Measurements from ENCODE around the gene KANK2. TPM values are rescaled to one million over a fixed set of nuclear protein-coding genes. Genes with fewer than 3 reads are reported as not detected.

Gene KANK2
- total and polyA plus RNA-seq, 2 of the 13 experiments (the other 11 are each of a cell fraction or from before 2014, with no cell fraction given), result 5.7 to 12.9 TPM

DNA sequence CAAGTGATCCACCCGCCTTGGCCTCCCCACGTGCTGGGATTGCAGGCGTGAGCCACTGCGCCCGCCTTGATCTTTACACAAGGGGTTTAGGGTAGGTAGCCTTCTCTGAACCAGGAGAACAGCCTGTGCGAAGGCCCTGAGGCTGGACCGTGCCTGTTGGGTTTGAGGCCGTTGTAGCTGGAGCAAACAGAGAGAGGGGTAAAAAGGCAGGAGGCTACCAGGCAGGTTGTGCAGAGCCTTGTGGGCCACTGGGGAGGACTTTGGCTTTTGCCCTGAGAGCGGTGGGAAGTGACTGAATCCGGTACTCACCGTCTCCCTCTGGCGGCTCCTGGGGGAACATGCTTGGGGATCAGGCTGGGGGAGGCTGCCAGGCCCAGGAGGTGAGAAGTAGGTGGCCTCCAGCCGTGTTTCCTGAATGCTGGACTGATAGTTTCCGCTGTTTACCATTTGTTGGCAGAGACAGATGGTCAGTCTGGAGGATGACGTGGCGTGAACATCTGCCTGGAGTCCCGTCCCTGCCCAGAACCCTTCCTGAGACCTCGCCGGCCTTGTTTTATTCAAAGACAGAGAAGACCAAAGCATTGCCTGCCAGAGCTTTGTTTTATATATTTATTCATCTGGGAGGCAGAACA, 66.4 kb downstream of the KANK2 start (continued):
- TF ChIP-seq, protein P1, sequence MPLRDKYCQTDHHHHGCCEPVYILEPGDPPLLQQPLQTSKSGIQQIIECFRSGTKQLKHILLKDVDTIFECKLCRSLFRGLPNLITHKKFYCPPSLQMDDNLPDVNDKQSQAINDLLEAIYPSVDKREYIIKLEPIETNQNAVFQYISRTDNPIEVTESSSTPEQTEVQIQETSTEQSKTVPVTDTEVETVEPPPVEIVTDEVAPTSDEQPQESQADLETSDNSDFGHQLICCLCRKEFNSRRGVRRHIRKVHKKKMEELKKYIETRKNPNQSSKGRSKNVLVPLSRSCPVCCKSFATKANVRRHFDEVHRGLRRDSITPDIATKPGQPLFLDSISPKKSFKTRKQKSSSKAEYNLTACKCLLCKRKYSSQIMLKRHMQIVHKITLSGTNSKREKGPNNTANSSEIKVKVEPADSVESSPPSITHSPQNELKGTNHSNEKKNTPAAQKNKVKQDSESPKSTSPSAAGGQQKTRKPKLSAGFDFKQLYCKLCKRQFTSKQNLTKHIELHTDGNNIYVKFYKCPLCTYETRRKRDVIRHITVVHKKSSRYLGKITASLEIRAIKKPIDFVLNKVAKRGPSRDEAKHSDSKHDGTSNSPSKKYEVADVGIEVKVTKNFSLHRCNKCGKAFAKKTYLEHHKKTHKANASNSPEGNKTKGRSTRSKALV (CRISPR knock-in tag; IDR thresholded peaks at IDR 0.05), result no peak
- TF ChIP-seq TCF7L2 (IDR thresholded peaks at IDR 0.05; ENCODE audit: low read depth, low read length), result no peak
- no peak for TF ChIP-seq YEATS2 (CRISPR knock-in tag; IDR thresholded peaks at IDR 0.05; ENCODE audit: borderline replicate concordance)
- TF ChIP-seq, protein P2, sequence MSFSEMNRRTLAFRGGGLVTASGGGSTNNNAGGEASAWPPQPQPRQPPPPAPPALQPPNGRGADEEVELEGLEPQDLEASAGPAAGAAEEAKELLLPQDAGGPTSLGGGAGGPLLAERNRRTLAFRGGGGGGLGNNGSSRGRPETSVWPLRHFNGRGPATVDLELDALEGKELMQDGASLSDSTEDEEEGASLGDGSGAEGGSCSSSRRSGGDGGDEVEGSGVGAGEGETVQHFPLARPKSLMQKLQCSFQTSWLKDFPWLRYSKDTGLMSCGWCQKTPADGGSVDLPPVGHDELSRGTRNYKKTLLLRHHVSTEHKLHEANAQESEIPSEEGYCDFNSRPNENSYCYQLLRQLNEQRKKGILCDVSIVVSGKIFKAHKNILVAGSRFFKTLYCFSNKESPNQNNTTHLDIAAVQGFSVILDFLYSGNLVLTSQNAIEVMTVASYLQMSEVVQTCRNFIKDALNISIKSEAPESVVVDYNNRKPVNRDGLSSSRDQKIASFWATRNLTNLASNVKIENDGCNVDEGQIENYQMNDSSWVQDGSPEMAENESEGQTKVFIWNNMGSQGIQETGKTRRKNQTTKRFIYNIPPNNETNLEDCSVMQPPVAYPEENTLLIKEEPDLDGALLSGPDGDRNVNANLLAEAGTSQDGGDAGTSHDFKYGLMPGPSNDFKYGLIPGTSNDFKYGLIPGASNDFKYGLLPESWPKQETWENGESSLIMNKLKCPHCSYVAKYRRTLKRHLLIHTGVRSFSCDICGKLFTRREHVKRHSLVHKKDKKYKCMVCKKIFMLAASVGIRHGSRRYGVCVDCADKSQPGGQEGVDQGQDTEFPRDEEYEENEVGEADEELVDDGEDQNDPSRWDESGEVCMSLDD (CRISPR knock-in tag; IDR thresholded peaks at IDR 0.05; ENCODE audit: borderline replicate concordance), result no peak
- TF ChIP-seq ZNF430 (CRISPR knock-in tag; IDR thresholded peaks at IDR 0.05), result no peak
- no peak for TF ChIP-seq ZNF672 (CRISPR knock-in tag; IDR thresholded peaks at IDR 0.05)
- TF ChIP-seq HNF4G (IDR thresholded peaks at IDR 0.05; ENCODE audit: borderline replicate concordance, low read depth, low read length), result peak; percentile 92
- peak; percentile 93 for TF ChIP-seq HNF4G (CRISPR knock-in tag; IDR thresholded peaks at IDR 0.05; ENCODE audit: borderline replicate concordance, low read depth)
- TF ChIP-seq, protein P3, sequence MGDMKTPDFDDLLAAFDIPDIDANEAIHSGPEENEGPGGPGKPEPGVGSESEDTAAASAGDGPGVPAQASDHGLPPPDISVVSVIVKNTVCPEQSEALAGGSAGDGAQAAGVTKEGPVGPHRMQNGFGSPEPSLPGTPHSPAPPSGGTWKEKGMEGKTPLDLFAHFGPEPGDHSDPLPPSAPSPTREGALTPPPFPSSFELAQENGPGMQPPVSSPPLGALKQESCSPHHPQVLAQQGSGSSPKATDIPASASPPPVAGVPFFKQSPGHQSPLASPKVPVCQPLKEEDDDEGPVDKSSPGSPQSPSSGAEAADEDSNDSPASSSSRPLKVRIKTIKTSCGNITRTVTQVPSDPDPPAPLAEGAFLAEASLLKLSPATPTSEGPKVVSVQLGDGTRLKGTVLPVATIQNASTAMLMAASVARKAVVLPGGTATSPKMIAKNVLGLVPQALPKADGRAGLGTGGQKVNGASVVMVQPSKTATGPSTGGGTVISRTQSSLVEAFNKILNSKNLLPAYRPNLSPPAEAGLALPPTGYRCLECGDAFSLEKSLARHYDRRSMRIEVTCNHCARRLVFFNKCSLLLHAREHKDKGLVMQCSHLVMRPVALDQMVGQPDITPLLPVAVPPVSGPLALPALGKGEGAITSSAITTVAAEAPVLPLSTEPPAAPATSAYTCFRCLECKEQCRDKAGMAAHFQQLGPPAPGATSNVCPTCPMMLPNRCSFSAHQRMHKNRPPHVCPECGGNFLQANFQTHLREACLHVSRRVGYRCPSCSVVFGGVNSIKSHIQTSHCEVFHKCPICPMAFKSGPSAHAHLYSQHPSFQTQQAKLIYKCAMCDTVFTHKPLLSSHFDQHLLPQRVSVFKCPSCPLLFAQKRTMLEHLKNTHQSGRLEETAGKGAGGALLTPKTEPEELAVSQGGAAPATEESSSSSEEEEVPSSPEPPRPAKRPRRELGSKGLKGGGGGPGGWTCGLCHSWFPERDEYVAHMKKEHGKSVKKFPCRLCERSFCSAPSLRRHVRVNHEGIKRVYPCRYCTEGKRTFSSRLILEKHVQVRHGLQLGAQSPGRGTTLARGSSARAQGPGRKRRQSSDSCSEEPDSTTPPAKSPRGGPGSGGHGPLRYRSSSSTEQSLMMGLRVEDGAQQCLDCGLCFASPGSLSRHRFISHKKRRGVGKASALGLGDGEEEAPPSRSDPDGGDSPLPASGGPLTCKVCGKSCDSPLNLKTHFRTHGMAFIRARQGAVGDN (CRISPR knock-in tag; IDR thresholded peaks at IDR 0.05), result peak; percentile 95
- TF ChIP-seq MATR3 (CRISPR knock-in tag; IDR thresholded peaks at IDR 0.05), result no peak
- TF ChIP-seq SOX6 (IDR thresholded peaks at IDR 0.05), result no peak
- TF ChIP-seq SOX6 (CRISPR knock-in tag; IDR thresholded peaks at IDR 0.05), result no peak
- no peak for TF ChIP-seq ZNF234 (CRISPR knock-in tag; conservative IDR thresholded peaks at IDR 0.05)
- TF ChIP-seq STAG1 (CRISPR knock-in tag; IDR thresholded peaks at IDR 0.05), result peak; percentile 56
- TF ChIP-seq, protein P4, sequence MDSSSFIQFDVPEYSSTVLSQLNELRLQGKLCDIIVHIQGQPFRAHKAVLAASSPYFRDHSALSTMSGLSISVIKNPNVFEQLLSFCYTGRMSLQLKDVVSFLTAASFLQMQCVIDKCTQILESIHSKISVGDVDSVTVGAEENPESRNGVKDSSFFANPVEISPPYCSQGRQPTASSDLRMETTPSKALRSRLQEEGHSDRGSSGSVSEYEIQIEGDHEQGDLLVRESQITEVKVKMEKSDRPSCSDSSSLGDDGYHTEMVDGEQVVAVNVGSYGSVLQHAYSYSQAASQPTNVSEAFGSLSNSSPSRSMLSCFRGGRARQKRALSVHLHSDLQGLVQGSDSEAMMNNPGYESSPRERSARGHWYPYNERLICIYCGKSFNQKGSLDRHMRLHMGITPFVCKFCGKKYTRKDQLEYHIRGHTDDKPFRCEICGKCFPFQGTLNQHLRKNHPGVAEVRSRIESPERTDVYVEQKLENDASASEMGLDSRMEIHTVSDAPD (CRISPR knock-in tag; IDR thresholded peaks at IDR 0.05), result no peak
- TF ChIP-seq, protein P5, sequence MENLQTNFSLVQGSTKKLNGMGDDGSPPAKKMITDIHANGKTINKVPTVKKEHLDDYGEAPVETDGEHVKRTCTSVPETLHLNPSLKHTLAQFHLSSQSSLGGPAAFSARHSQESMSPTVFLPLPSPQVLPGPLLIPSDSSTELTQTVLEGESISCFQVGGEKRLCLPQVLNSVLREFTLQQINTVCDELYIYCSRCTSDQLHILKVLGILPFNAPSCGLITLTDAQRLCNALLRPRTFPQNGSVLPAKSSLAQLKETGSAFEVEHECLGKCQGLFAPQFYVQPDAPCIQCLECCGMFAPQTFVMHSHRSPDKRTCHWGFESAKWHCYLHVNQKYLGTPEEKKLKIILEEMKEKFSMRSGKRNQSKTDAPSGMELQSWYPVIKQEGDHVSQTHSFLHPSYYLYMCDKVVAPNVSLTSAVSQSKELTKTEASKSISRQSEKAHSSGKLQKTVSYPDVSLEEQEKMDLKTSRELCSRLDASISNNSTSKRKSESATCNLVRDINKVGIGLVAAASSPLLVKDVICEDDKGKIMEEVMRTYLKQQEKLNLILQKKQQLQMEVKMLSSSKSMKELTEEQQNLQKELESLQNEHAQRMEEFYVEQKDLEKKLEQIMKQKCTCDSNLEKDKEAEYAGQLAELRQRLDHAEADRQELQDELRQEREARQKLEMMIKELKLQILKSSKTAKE (CRISPR knock-in tag; IDR thresholded peaks at IDR 0.05; ENCODE audit: borderline replicate concordance), result 0 out of 2 replicates have a peak, but pooled peaks have one; percentile 59
- no peak for TF ChIP-seq ZFP36 (IDR thresholded peaks at IDR 0.05; ENCODE audit: borderline replicate concordance, low read depth, low read length, partially characterized antibody)

Measured in HepG2 (cell line).